ENCODE data around the gene ZFYVE9. TPM values are rescaled to one million over a fixed set of nuclear protein-coding genes. Genes with fewer than 3 reads are reported as not detected.

The ZFYVE9 gene
- total and polyA plus RNA-seq, 9 of the 15 experiments (the other 6 are each of a cell fraction or from before 2014, with no cell fraction given) = 0.52 to 14.4 (median 8.9) TPM

DNA sequence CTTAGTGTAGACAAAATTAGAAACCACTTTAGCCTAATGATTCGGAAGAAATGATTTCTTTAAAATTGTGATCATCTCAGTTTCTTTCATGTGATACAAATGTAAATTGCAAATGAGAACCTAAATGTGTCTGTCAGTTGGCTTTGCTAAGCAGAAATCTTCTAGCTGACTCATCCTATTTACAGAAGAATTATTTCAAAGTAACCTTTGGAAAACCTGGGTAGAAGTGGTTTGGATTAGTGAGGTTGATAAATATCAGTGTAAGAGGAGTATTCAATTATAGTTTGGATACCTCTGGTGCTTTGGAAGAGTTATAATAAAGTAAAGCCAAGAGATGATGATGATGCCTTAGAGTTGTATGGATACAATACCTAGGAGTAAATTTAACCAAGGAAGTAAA, 186.7 kb downstream of the ZFYVE9 start (continued):
- TF ChIP-seq POLR2H (tag; IDR thresholded peaks at IDR 0.05; ENCODE audit: low read depth) = 0 out of 2 replicates have a peak, but pooled peaks have one; percentile 55
- TF ChIP-seq PRMT5 (CRISPR knock-in tag; IDR thresholded peaks at IDR 0.05) = no peak
- TF ChIP-seq PCBP1 (IDR thresholded peaks at IDR 0.05; ENCODE audit: low read depth, low read length, poor library complexity, severe bottlenecking) = no peak
- TF ChIP-seq ZNF197 (CRISPR knock-in tag; IDR thresholded peaks at IDR 0.05; ENCODE audit: low read depth) = no peak
- peak; percentile 93 for TF ChIP-seq C11orf30 (IDR thresholded peaks at IDR 0.05; ENCODE audit: low read depth)
- TF ChIP-seq, protein P1, sequence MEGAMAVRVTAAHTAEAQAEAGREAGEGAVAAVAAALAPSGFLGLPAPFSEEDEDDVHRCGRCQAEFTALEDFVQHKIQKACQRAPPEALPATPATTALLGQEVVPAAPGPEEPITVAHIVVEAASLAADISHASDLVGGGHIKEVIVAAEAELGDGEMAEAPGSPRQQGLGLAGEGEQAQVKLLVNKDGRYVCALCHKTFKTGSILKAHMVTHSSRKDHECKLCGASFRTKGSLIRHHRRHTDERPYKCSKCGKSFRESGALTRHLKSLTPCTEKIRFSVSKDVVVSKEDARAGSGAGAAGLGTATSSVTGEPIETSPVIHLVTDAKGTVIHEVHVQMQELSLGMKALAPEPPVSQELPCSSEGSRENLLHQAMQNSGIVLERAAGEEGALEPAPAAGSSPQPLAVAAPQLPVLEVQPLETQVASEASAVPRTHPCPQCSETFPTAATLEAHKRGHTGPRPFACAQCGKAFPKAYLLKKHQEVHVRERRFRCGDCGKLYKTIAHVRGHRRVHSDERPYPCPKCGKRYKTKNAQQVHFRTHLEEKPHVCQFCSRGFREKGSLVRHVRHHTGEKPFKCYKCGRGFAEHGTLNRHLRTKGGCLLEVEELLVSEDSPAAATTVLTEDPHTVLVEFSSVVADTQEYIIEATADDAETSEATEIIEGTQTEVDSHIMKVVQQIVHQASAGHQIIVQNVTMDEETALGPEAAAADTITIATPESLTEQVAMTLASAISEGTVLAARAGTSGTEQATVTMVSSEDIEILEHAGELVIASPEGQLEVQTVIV (CRISPR knock-in tag; IDR thresholded peaks at IDR 0.05; ENCODE audit: borderline replicate concordance) = no peak
- TF ChIP-seq DPF2 (IDR thresholded peaks at IDR 0.05) = no peak; the same call in 1 of the 2 replicates
- no peak for TF ChIP-seq ERF (CRISPR knock-in tag; IDR thresholded peaks at IDR 0.05)
- TF ChIP-seq ZBTB1 (CRISPR knock-in tag; IDR thresholded peaks at IDR 0.05; ENCODE audit: borderline replicate concordance, low read depth) = no peak

DNA sequence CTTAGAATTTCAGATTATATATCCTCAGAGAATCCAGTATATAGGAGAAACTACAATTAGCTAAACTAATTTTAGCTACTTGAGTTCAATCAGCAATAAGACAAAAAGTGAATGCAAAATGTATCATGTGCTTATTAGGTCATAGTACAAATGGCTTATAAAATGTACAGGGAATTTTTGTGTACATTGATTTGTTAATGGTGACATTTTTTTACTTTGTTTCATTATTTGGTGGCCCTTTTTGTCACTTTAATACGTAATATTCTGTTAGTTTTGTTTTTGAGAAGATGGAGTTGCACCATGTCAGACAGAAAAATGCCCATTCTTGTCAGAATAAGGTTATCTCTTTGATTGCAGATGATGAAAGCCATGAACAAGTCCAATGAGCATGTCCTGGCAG, 190.5 kb downstream of the ZFYVE9 start:
- no peaks in the 10 kb centered on the region for H3K79me2 ChIP-seq (ENCODE audit: control insufficient read depth, insufficient read depth, low read length)
- POLR2A ChIA-PET = no interaction called here

More for the DNA sequence above, 190.5 kb downstream of the ZFYVE9 start:
- FAIRE-seq = no peak
- Histone ChIP-seq H2AFZ (ENCODE audit: low read depth, low read length) (no peak overlapping the region), H3K9ac (ENCODE audit: insufficient read depth in 1 of 2, low read depth in 2 of 2, low read length in 2 of 2) (no peak overlapping the region), H3K27me3 (ENCODE audit: control insufficient read depth in 2 of 2, insufficient read depth in 2 of 2, low read length in 2 of 2) (no peaks in the 10 kb centered on the region), H3K4me2 (ENCODE audit: insufficient read depth, low read length) (no peak overlapping the region), H3K9me1 (ENCODE audit: control insufficient read depth, insufficient read depth, low read length) (no peaks in the 10 kb centered on the region), H4K20me1 (replicated peaks; ENCODE audit: control insufficient read depth, insufficient read depth, low read length) (no peaks in the 10 kb centered on the region), H3K36me3 (ENCODE audit: control insufficient read depth, insufficient read depth, low read length) (peaks cover 8% of the 10 kb centered on the region; the same call in 1 of the 3 replicates), H3K4me1 (replicated peaks in 1 of 2; ENCODE audit: control insufficient read depth in 2 of 2, insufficient read depth in 2 of 2, low read length in 2 of 2) (peaks cover 7 to 10% of the 10 kb centered on the region in 2 experiments; a peak in 3 of 5 replicates), H3K9me3 (replicated peaks; ENCODE audit: control insufficient read depth, insufficient read depth, low read depth, low read length) (no peaks in the 10 kb centered on the region), H3K4me3 (no peak overlapping the region), H3K27ac (ENCODE audit: extremely low read depth, low read depth, low read length) (no peak overlapping the region)
- intact Hi-C loops (cut with micrococcal nuclease) (no loop called here), in situ Hi-C loops (cut with MboI) (no loop called here)
- TF ChIP-seq, protein P2, sequence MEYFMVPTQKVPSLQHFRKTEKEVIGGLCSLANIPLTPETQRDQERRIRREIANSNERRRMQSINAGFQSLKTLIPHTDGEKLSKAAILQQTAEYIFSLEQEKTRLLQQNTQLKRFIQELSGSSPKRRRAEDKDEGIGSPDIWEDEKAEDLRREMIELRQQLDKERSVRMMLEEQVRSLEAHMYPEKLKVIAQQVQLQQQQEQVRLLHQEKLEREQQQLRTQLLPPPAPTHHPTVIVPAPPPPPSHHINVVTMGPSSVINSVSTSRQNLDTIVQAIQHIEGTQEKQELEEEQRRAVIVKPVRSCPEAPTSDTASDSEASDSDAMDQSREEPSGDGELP (CRISPR knock-in tag; IDR thresholded peaks at IDR 0.05; ENCODE audit: borderline replicate concordance) = no peak
- TF ChIP-seq ZFP36 (IDR thresholded peaks at IDR 0.05; ENCODE audit: low read depth, low read length, partially characterized antibody) (no peak), ZBTB8A (IDR thresholded peaks at IDR 0.05; ENCODE audit: partially characterized antibody) (no peak), HDAC3 (IDR thresholded peaks at IDR 0.05; ENCODE audit: borderline replicate concordance, partially characterized antibody) (no peak), SMAD3 (CRISPR knock-in tag; conservative IDR thresholded peaks at IDR 0.05) (no peak)
- no peak for ATAC-seq
- 88% methylated on average over 1 of the region's 1 CpG for WGBS (ENCODE audit: insufficient coverage, low coverage, missing lambda C conversion rate)
- CTCF ChIA-PET (ENCODE audit: low intra/inter-chr PET ratio) = no interaction called here
- BruUV-seq (replicated peaks) = no TSS peak
- DNase-seq (ENCODE audit: extremely low read depth in 1 of 4, low spot score in 3 of 4) = no peak

All from K562 (cell line).